Kasumi-1 (cell line): Measurements from ENCODE around the gene VN1R4.
"Not testable (repeated sequence)": the region's sequence is repeated elsewhere in the genome, so short reads cannot be mapped to it uniquely, and the experiment has no call there.

ENCODE experiments used
- DNase-seq, 2 experiments: peaks; one replicate each; lab custom pipeline; 2025; lab: John Stamatoyannopoulos, UW

VN1R4 gene, protein sequence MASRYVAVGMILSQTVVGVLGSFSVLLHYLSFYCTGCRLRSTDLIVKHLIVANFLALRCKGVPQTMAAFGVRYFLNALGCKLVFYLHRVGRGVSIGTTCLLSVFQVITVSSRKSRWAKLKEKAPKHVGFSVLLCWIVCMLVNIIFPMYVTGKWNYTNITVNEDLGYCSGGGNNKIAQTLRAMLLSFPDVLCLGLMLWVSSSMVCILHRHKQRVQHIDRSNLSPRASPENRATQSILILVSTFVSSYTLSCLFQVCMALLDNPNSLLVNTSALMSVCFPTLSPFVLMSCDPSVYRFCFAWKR

DNA sequence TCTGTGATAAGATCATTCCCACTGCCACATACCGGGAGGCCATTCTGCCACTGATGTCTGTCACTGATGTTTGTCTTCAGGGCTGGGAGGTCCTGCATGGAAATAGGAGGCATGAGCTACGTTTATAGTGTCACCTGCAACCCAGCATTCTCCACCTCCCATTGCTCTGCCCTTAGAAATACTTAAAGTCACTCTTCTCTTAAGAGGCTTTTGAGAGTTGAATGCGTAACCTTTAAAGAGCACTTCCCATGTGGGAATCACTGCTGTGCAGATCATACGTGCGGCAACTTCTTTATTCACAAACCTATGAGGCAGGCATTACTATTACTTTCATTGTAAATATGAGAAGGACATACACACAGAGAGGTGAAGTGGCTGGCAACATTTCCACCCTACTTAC lies at the start of gene VN1R4:
Gene VN1R4 (minus strand): TSS at position 101 of the 400 bp plus-strand sequence. CDS start 58 bp downstream, at position 43.
- DNase-seq = not testable (repeated sequence)

DNA sequence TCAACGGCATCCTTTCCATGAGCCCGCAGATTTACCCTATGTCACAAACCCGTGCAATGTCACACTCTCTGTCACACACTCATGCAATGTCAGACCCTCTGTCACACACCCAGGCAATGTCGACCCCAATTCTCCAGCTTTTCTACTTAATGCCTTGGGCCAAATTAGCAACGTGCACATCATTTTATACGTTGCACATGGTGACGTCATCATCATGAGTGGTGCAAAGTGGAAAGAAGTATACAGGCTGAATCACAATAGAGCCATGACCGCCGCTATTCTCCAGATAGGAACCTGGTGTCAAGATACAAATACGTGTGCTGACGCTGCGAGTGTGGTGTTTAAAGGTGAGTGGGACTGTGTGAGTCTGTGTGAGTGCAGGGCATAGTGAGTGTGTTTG lies 44.4 kb upstream of the VN1R4 start:
- DNase-seq = no peak

DNA sequence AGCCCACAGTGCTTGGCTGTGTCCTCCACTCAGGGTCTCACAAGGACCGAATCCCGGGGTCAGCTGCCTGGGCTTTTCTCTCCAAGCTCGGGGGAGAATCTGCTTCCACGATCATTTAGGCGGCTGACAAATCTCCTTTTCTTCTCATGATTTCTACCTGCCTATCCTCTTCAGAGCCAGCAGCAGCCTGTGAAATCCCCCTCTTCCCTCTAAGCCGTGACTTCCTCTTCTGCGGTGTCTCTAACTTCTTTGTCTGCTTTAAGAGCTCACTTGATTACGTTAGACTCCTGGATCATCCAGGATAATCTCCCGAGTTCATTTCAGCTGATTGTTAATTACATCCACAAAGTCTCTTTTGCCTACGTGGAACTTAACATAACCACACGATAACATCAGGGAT lies 43.5 kb upstream of the VN1R4 start:
- no peak for DNase-seq

DNA sequence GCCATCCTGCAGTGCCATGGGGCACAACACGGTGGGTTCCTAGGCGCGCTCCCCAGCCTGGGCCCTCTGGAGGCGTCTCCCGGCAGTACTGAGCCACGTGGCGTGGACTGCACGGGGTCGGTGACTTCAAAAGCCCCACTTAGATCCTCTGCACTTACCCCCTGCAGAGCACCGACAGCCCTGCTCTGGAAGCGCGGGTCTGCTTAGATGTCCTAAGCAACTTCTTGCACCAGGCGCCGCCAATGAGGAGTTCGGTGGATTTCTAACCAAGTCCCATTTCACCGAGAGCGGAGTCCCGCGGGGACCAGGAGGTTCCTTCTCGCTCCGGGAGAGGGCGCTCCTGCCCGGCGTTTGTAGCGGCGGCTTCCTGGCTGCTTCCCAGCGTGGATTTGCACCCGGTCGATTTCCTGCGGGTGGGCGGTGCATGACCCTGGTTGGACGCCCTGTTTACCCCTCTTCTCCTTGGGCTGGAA lies 40.9 kb upstream of the VN1R4 start:
- no peak for DNase-seq

DNA sequence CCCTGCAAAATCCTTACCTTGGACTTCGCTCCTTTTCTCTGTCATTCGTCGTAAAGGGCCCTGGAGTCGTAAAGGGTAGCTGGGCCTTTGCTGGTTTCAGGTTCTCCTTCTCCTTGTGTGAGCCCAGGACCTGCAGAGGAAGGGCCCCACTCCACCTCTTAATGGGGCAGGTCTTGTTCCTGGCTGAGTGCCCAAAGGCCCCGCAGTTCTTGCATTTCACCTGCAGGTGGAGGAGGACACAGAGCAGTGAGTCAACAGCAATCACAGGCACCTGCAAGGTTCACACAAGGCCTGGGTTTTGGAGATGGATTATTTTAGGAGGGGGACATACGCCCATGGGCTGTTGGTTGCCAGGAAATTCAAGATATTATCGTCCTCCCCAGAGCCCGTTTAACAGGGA lies 33.8 kb upstream of the VN1R4 start:
- not testable (repeated sequence) for DNase-seq

DNA sequence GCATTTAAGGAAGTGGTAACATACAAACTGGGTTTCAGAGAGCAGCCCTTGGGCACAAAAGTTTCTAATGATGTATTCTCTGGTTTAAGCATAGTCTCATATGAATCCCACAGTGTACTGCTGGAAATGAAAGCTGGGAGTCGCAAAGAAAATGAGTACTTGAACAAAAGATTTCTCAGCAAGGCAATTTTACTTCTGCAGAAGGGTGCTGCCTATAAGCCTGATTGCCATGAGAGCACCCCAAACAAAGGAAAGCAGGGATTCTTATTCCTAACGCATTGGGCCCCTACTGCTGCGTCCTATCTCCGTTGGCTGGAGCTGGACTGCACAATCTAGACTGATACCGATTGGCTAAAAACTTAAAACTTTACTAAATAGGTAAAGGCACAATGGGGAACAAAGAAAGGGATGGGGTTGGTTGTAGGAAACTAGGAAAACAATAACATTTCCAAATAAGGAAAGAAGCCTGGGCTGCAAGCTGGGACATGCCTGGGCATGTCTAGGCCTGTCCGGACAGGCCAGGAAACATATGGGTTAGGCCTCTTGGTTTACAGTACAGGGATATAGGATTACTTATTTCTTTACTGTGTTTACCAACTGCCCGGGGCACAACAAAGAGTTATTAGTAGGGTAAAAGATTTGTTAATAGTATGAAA lies 27.4 kb upstream of the VN1R4 start:
- DNase-seq = no peak

DNA sequence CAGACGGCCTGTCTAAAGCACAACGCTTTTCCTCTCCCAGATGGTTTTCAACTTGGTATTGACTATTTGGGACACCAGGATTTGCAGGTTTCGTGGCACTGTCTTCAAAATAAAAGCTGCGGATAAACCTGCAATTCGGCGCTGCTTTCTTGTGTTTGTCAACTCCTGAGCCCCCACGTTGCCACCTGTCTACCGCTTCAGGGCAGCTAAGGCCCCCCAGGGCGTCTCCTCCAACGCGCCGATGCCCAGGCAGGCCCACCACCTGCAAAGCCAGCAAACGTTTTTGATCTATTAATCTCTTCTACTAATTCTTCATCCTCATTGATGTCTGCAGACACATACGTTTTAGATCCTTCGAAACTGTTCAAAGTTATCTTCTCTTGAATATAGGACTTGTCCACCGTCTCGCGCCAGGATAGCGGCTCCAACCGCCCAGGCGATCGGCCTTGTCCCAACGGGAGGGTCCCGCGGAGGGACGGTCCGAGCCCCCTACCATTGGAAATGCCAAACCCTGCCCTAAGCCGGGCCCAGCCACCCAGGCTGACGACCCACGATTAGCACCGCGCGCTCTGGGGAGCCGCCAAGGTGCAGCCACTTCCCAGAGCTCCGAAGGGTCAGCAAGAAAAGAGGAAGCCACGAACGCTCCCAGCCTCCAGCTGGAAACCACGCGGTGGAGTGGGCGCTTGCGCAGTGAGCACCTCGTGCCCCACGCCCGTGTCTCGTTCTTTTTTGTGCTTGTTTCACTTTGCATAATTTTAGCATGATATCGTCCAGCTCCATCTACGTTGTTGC lies 23.4 kb upstream of the VN1R4 start:
- no peak for DNase-seq

DNA sequence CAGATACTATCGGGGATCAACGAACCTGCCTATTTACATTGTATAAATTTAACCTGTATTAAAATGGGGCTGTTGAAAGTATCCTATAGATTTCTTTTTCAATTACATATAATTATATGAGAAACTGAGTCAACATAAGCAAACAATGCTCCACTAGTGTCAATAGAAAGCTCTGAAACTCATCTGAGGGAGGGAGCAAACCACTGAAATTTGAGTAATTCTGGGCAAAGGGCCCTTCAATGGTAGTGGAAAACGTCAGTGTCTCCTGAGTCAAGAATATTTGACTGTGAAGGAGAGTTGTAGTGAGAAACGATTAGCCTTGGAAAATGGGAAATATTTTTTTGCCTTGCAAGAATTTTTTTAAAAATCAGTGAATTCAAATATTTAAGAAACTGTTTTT lies 17.6 kb upstream of the VN1R4 start:
- DNase-seq = no peak

DNA sequence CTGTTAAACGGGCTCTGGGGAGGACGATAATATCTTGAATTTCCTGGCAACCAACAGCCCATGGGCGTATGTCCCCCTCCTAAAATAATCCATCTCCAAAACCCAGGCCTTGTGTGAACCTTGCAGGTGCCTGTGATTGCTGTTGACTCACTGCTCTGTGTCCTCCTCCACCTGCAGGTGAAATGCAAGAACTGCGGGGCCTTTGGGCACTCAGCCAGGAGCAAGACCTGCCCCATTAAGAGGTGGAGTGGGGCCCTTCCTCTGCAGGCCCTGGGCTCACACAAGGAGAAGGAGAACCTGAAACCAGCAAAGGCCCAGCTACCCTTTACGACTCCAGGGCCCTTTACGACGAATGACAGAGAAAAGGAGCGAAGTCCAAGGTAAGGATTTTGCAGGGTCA lies 14.4 kb upstream of the VN1R4 start:
- DNase-seq = not testable (repeated sequence)

DNA sequence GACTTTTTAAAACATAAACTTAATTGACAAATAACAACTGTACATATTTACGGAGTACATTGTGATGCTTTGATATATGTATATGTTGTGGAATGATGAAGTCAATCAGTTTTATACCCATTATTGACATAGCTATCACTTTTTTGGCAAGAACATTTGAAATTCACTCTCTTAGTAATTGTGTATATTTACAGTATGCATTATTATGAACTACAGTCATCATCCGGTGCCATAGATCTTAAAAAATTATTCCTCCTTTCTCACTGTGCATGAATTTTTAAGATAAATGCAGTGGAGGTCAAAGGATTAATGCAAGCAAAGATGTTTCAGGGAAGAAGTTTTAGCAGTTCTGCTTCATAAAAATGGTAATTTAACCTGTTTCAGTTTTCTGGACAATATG lies 8.0 kb upstream of the VN1R4 start:
- no peak for DNase-seq

DNA sequence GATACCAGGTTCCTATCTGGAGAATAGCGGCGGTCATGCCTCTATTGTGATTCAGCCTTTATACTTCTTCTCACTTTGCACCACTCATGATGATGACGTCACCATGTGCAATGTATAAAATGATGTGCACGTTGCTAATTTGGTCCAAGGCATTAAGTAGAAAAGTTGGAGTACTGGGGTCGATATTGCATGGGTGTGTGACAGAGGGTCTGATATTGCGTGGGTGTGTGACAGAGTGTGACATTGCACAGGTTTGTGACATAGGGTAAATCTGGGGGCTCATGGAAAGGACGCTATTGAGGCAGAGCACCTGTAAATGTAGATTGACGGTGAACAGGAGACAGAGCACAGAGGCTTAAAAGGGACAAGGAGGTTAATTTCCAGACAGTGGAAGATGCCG lies 4.5 kb upstream of the VN1R4 start:
- no peak for DNase-seq

DNA sequence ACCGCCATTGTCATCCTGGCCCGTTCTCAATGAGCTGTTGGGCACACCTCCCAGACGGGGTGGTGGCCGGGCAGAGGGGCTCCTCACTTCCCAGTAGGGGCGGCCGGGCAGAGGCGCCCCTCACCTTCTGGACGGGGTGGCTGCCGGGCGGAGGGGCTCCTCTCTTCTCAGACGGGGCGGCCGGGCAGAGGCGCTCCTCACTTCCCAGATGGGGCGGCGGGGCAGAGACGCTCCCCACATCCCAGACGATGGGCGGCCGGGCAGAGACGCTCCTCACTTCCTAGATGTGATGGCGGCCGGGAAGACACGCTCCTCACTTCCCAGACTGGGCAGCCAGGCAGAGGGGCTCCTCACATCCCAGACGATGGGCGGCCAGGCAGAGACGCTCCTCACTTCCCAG lies 2.3 kb upstream of the VN1R4 start:
- DNase-seq = not testable (repeated sequence)

DNA sequence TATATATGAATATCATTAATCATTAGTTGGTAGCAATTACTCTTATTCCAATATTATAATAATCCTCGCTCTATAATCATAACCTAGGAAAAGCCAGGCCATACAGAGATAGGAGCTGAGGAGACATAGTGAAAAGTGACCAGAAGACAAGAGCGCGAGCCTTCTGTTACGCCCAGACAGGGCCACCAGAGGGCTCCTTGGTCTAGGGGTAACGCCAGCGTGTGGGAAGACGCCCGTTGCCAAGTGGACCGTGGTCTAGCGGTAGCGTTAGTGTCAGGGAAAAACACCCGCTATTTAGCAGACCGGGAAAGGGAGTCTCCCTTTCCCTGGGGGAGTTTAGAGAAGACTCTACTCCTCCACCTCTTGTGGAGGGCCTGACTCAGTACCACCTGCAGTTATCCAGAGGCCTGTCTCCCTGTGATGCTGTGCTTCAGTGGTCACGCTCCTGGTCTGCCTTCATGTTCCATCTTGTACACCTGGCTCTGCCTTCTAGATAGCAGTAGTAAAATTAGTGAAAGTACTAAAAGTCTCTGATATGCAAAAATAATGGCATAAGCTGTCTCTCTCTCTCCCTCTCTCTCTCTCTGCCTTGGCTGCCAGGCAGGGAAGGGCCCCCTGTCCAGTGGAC lies 9.7 kb downstream of the VN1R4 start, which contains the start of gene VN1R2:
Gene VN1R2 (plus strand): TSS at position 578 of the 628 bp plus-strand sequence. CDS start 84 bp downstream, outside the sequence.
- DNase-seq = not testable (repeated sequence)

DNA sequence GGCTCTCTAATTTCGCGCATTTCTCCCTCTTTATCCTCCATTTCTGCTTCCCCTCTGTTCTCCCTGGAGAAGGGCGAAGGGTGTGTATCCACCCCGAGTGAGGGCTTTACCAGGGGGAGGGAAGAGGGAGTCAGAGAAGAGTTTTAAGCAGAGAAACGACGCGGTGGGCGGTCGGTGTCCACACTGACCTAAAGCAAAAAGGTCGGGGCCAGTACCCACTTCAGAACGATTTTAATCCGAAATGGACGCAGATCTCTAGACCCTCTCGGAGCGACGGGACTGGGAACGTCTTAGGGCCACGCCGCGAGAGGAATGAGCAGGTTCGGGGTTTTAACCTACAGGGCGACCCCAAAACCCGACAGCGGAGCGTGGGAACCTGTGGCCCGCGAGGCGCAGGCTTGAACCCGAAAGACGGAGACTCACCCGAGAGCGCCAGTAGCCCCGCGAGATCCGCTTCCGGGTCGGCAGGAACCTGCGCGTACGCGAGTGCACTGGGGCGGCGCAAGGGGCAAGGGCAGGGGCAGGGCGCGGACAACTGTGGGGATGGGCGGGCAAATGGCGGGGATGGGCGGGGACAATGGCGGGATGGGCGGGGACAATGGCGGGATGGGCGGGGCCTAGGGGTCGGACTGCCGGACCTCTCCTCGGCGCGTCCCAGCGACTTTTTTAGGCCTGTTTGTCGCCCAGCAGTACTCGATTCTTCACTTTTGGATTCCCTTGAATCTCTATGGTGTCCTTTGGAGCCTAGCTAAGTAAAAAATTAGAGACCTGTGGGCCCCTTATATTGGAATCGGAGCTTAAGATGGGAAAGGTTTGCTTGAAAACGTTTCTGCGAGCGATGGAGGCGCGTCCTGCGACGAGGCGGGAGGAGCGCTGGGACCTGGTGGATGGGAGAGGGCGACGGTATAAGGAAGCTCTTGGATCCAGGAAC lies 12.8 kb downstream of the VN1R4 start, which contains the start of gene ZNF677:
Gene ZNF677 (minus strand): TSS at position 463 of the 931 bp plus-strand sequence. CDS start 3,323 bp downstream, outside the sequence.
- no peak for DNase-seq

DNA sequence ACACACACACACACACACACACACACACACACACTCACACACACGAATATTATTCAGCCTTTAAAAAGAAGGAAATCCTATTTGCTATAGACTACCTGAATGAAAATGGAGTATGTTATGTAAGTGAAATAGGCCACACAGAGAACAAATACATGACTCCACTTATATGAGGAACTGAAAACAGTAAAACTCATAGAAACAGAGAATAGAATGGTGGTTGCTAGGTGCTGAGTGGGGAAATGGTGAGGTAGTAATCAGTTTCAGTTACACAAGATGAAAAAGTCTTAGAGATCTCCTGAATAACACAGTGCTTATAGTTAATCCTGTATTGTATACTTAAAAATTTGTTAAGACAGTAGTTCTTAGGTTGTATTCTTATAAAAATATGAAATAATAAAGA lies 21.0 kb downstream of the VN1R4 start:
- DNase-seq = no peak

DNA sequence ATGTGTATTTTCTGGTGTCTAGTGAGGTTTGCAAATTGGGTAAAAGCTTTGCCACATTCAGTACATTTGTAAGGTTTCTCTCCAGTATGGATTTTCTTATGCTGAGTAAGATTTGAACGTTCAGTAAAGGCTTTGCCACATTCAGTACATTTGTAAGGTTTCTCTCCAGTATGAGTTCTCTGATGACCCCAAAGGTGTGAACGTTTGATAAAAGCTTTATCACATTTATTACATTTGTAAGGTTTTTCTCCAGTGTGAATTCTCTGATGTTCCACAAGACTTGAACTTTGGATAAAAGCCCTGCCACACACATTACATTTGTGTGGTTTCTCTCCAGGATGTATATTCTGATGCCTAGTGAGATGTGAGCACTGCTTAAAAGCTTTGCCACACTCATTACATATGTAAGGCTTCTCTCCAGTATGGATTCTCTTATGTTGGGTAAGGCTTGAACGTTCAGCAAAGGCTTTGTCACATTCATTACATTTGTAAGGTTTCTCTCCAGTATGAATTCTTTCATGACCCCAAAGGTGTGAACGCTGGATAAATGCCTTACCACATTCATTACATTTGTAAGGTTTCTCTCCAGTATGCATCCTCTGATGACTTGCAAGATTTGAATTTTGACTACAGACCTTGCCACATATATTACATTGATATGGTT lies 30.3 kb downstream of the VN1R4 start:
- DNase-seq = no peak

DNA sequence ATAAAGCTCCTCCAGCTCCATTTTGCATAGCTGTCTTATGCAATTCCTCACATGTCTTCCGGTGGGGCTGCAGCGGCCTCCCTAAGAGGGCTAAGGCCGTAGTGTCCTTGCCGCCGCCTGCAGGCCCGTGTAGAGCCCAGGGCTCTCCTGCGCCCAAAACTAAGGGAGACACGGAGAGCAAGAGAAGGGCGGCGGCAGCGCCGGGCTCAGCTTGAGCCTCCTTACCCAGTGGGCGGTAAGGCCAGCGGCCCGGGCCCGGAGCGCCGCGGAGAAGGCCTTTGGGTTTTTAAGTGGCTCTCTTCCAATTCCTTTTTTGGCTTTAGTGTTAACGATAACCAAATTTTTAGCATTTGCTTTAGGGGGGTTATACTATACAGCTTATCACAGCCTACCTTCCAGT lies 42.9 kb downstream of the VN1R4 start:
- DNase-seq = no peak

DNA sequence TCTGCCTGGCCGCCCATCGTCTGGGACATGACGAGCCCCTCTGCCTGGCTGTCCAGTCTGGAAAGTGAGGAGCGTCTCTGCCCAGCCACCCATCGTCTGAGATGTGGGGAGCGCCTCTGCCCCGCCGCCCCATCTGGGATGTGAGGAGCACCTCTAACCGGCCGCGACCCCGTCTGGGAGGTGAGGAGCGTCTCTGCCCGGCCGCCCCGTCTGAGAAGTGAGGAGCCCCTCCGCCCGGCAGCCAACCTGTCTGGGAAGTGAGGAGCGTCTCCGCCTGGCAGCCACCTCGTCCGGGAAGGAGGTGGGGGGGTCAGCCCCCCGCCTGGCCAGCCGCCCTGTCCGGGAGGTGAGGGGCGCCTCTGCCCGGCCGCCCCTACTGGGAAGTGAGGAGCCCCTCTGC lies 44.8 kb downstream of the VN1R4 start:
- not testable (repeated sequence) for DNase-seq
